GM12878 (cell line): ENCODE results near the gene KCND3.

ENCODE experiments used
- ASH2L ChIP-seq: fragments of 300-600, 200-600 bp; sonication (generic); IDR thresholded peaks from 2 replicates; pipeline ENCODE4 v1.6.1; 2017; ENCODE audit warnings: low read depth, mild to moderate bottlenecking, borderline replicate concordance
- CTCF ChIP-seq, 3 experiments: IDR thresholded peaks in 2 of 3; conservative IDR thresholded peaks in 1 of 3; 2 replicates each; pipeline ENCODE4 v1.5.1; 2011; ENCODE audit warnings: low read depth in 3 of 3, low read length in 3 of 3, mild to moderate bottlenecking in 3 of 3, control low read depth in 2 of 3, moderate library complexity in 2 of 3, inconsistent platforms in 1 of 3, mixed read lengths in 1 of 3; ENCODE audit not compliant: control insufficient read depth in 2 of 3, insufficient read depth in 1 of 3; ENCODE audit errors: extremely low read depth in 1 of 3
- EGR1 ChIP-seq, 2 experiments: IDR thresholded peaks; 1 replicate in 1 of 2; 2 replicates in 1 of 2; pipeline ENCODE4 v1.6.1; 2011 to 2012; ENCODE audit warnings: low read depth in 2 of 2, low read length in 2 of 2, borderline replicate concordance in 1 of 2, mild to moderate bottlenecking in 1 of 2, moderate library complexity in 1 of 2
- FOXK2 ChIP-seq: fragments of 450-650 bp; IDR thresholded peaks from 2 replicates; pipeline ENCODE4 v1.6.1; 2017; ENCODE audit warnings: mild to moderate bottlenecking, moderate library complexity
- GABPA ChIP-seq: IDR thresholded peaks from 2 replicates; pipeline ENCODE4 v1.6.1; 2014; ENCODE audit warnings: antibody characterized with exemption, low read depth, mild to moderate bottlenecking, inconsistent platforms
- MYC ChIP-seq: IDR thresholded peaks from 2 replicates; pipeline ENCODE4 v1.6.1; 2011; ENCODE audit warnings: mild to moderate bottlenecking, low read length, moderate library complexity, inconsistent platforms; ENCODE audit not compliant: insufficient read depth, insufficient replicate concordance, insufficient read length, severe bottlenecking
- NFXL1 ChIP-seq: fragments of 450-650 bp; IDR thresholded peaks from 2 replicates; pipeline ENCODE4 v1.6.1; 2017; ENCODE audit warnings: antibody characterized with exemption, mild to moderate bottlenecking, borderline replicate concordance
- POLR2A ChIP-seq: IDR thresholded peaks from 2 replicates; pipeline ENCODE4 v1.6.1; 2011; ENCODE audit warnings: low read depth, mild to moderate bottlenecking, low read length
- POLR2AphosphoS5 ChIP-seq: IDR thresholded peaks from 2 replicates; pipeline ENCODE4 v1.6.1; 2011; ENCODE audit warnings: mild to moderate bottlenecking, low read length, inconsistent platforms
- SMC3 ChIP-seq: IDR thresholded peaks from 2 replicates; pipeline ENCODE4 v1.6.1; 2011; ENCODE audit warnings: low read length, improper control_type of control experiment, borderline replicate concordance
- SPI1 ChIP-seq: IDR thresholded peaks from 2 replicates; pipeline ENCODE4 v1.6.1; 2011; ENCODE audit warnings: low read depth, mild to moderate bottlenecking, low read length, moderate library complexity, borderline replicate concordance; ENCODE audit not compliant: insufficient read depth
- ZNF384 ChIP-seq: IDR thresholded peaks from 2 replicates; pipeline ENCODE4 v1.6.1; 2012; ENCODE audit warnings: low read depth, mild to moderate bottlenecking, low read length, improper control_type of control experiment, borderline replicate concordance
- TF ChIP-seq, protein P1 (sequence below): IDR thresholded peaks from 2 replicates; pipeline ENCODE4 v1.6.1; 2011; ENCODE audit warnings: mild to moderate bottlenecking, low read depth, low read length, moderate library complexity; ENCODE audit not compliant: insufficient replicate concordance
- TF ChIP-seq, protein P2 (sequence below): fragments of 450-650 bp; IDR thresholded peaks from 2 replicates; pipeline ENCODE4 v1.6.1; 2017; ENCODE audit warnings: antibody characterized with exemption, mild to moderate bottlenecking, moderate library complexity

DNA sequence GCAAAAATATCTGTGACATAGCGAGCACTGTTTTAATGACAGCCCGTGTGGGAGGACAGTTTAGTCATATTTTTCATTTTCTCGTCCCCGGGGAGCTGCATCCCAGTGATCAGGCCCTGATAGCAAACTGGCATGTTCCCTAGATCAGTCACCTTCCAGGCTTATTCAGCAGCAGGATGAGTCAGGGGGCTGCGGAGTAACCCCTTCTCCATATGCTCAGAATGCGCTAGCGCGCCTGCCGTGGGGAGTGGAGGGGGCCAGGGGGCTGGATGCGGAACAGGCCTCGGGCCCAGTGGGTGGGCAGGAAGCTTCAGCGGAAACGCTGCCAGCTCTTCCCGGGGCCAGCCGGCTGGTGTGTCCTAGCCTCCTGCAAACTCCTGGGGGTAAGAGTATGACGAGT, 94.0 kb downstream of the KCND3 start:
- no peak for TF ChIP-seq POLR2AphosphoS5
- TF ChIP-seq CTCF (IDR thresholded peaks at IDR 0.05 in 2 of 3, conservative IDR thresholded peaks at IDR 0.05 in 1 of 3; ENCODE audit: control insufficient read depth in 2 of 3, extremely low read depth in 1 of 3, insufficient read depth in 1 of 3, low read depth in 3 of 3, low read length in 3 of 3) = no peak
- no peak for TF ChIP-seq EGR1 (IDR thresholded peaks at IDR 0.05; ENCODE audit: borderline replicate concordance in 1 of 2, low read depth in 2 of 2, low read length in 2 of 2)
- no peak for TF ChIP-seq POLR2A
- TF ChIP-seq FOXK2 = no peak
- no peak for TF ChIP-seq GABPA
- no peak for TF ChIP-seq MYC
- TF ChIP-seq ASH2L = no peak
- TF ChIP-seq, protein P1, sequence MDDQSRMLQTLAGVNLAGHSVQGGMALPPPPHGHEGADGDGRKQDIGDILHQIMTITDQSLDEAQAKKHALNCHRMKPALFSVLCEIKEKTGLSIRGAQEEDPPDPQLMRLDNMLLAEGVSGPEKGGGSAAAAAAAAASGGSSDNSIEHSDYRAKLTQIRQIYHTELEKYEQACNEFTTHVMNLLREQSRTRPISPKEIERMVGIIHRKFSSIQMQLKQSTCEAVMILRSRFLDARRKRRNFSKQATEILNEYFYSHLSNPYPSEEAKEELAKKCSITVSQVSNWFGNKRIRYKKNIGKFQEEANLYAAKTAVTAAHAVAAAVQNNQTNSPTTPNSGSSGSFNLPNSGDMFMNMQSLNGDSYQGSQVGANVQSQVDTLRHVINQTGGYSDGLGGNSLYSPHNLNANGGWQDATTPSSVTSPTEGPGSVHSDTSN = no peak
- no peak for TF ChIP-seq ZNF384
- no peak for TF ChIP-seq NFXL1
- TF ChIP-seq, protein P2, sequence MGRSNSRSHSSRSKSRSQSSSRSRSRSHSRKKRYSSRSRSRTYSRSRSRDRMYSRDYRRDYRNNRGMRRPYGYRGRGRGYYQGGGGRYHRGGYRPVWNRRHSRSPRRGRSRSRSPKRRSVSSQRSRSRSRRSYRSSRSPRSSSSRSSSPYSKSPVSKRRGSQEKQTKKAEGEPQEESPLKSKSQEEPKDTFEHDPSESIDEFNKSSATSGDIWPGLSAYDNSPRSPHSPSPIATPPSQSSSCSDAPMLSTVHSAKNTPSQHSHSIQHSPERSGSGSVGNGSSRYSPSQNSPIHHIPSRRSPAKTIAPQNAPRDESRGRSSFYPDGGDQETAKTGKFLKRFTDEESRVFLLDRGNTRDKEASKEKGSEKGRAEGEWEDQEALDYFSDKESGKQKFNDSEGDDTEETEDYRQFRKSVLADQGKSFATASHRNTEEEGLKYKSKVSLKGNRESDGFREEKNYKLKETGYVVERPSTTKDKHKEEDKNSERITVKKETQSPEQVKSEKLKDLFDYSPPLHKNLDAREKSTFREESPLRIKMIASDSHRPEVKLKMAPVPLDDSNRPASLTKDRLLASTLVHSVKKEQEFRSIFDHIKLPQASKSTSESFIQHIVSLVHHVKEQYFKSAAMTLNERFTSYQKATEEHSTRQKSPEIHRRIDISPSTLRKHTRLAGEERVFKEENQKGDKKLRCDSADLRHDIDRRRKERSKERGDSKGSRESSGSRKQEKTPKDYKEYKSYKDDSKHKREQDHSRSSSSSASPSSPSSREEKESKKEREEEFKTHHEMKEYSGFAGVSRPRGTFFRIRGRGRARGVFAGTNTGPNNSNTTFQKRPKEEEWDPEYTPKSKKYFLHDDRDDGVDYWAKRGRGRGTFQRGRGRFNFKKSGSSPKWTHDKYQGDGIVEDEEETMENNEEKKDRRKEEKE = no peak
- TF ChIP-seq SMC3 = no peak
- TF ChIP-seq SPI1 = no peak
